Testis (tissue), 2 donors: ENCODE results near the gene FBXW10B.
"Not testable (repeated sequence)": the region's sequence is repeated elsewhere in the genome, so short reads cannot be mapped to it uniquely, and the experiment has no call there.

Experiments
- CTCF ChIP-seq, 3 experiments: fragments of 450-650 bp in 2 of 3; fragments of 200-600 bp in 1 of 3; sonication (generic) in 1 of 3; IDR thresholded peaks; one replicate each; pipeline ENCODE4 v1.5.1; 2016 to 2019; ENCODE audit warnings: antibody characterized with exemption in 3 of 3, mild to moderate bottlenecking in 2 of 3, moderate library complexity in 1 of 3
- POLR2A ChIP-seq: fragments of 450-650 bp; IDR thresholded peaks from one replicate; pipeline ENCODE4 v1.6.1; 2017; ENCODE audit warnings: antibody characterized with exemption, mild to moderate bottlenecking, moderate library complexity

- not testable (repeated sequence) for TF ChIP-seq POLR2A; CTCF (IDR thresholded peaks at IDR 0.05)
Observed at GRCh38 chr17:15622124-15622523, 2.6 kb upstream of the FBXW10B start.
